HEK293 (cell line): ENCODE results near the gene SFXN2.

Experiments
- ELK4 ChIP-seq: IDR thresholded peaks from 2 replicates; pipeline ENCODE4 v1.6.1; 2011; ENCODE audit warnings: mild to moderate bottlenecking, low read depth, low read length, borderline replicate concordance
- GLI2 ChIP-seq: fragments of 450-650 bp; formaldehyde crosslinking; IDR thresholded peaks from 2 replicates; pipeline ENCODE4; 2017; ENCODE audit warnings: missing biosample characterization, missing genetic modification characterization, low read depth, borderline replicate concordance
- HIC1 ChIP-seq: fragments of 450-650 bp; formaldehyde crosslinking; IDR thresholded peaks from 2 replicates; pipeline ENCODE4 v1.5.1; 2016; ENCODE audit warnings: missing biosample characterization, missing genetic modification characterization
- OSR2 ChIP-seq: fragments of 450-650 bp; formaldehyde crosslinking; IDR thresholded peaks from 2 replicates; pipeline ENCODE4 v1.5.1; 2016; ENCODE audit warnings: missing biosample characterization, missing genetic modification characterization
- PBX3 ChIP-seq: sonication (generic); formaldehyde crosslinking; IDR thresholded peaks from 2 replicates; pipeline ENCODE4 v1.8.1; 2022; ENCODE audit warnings: mild to moderate bottlenecking, moderate library complexity, missing genetic modification reagents
- PRDM2 ChIP-seq: fragments of 450-650 bp; formaldehyde crosslinking; IDR thresholded peaks from 2 replicates; pipeline ENCODE4 v1.5.1; 2016; ENCODE audit warnings: missing biosample characterization, missing genetic modification characterization, borderline replicate concordance
- SP3 ChIP-seq: fragments of 450-650 bp; formaldehyde crosslinking; IDR thresholded peaks from 2 replicates; pipeline ENCODE4 v1.5.1; 2016; ENCODE audit warnings: missing biosample characterization, missing genetic modification characterization
- ZBTB21 ChIP-seq: fragments of 450-650 bp; formaldehyde crosslinking; IDR thresholded peaks from 2 replicates; pipeline ENCODE4 v1.5.1; 2017; ENCODE audit warnings: missing biosample characterization, missing genetic modification characterization
- ZBTB6 ChIP-seq: fragments of 450-650 bp; formaldehyde crosslinking; IDR thresholded peaks from 2 replicates; pipeline ENCODE4 v1.5.1; 2017; ENCODE audit warnings: missing biosample characterization, missing genetic modification characterization
- ZNF16 ChIP-seq: fragments of 450-650 bp; formaldehyde crosslinking; IDR thresholded peaks from 2 replicates; pipeline ENCODE4 v1.5.1; 2016; ENCODE audit warnings: low read depth, missing biosample characterization, missing genetic modification characterization
- ZNF2 ChIP-seq: fragments of 450-650 bp; formaldehyde crosslinking; IDR thresholded peaks from 2 replicates; pipeline ENCODE4 v1.5.1; 2016; ENCODE audit warnings: missing biosample characterization, missing genetic modification characterization
- ZNF239 ChIP-seq: fragments of 450-650 bp; formaldehyde crosslinking; IDR thresholded peaks from 2 replicates; pipeline ENCODE4 v1.5.1; 2016; ENCODE audit warnings: missing biosample characterization, missing genetic modification characterization
- ZNF341 ChIP-seq: fragments of 450-650 bp; formaldehyde crosslinking; IDR thresholded peaks from 2 replicates; pipeline ENCODE4; 2016; ENCODE audit warnings: low read depth, missing biosample characterization, missing genetic modification characterization
- ZNF394 ChIP-seq: fragments of 450-650 bp; formaldehyde crosslinking; IDR thresholded peaks from 2 replicates; pipeline ENCODE4 v1.5.1; 2016; ENCODE audit warnings: missing biosample characterization, missing genetic modification characterization, mild to moderate bottlenecking, moderate library complexity, borderline replicate concordance
- ZNF423 ChIP-seq: fragments of 450-650 bp; formaldehyde crosslinking; IDR thresholded peaks from 2 replicates; pipeline ENCODE4 v1.5.1; 2016; ENCODE audit warnings: missing biosample characterization, missing genetic modification characterization
- ZNF433 ChIP-seq: fragments of 450-650 bp; formaldehyde crosslinking; IDR thresholded peaks from 2 replicates; pipeline ENCODE4 v1.5.1; 2016; ENCODE audit warnings: missing biosample characterization, missing genetic modification characterization, low read depth
- ZNF449 ChIP-seq: fragments of 450-650 bp; formaldehyde crosslinking; IDR thresholded peaks from 2 replicates; pipeline ENCODE4 v1.5.1; 2017; ENCODE audit warnings: missing biosample characterization, mild to moderate bottlenecking, missing genetic modification characterization, moderate library complexity
- ZNF48 ChIP-seq: fragments of 450-650 bp; formaldehyde crosslinking; IDR thresholded peaks from 2 replicates; pipeline ENCODE4 v1.5.1; 2016; ENCODE audit warnings: missing biosample characterization, missing genetic modification characterization
- ZNF521 ChIP-seq: fragments of 450-650 bp; formaldehyde crosslinking; IDR thresholded peaks from 2 replicates; pipeline ENCODE4 v1.5.1; 2017; ENCODE audit warnings: missing biosample characterization, mild to moderate bottlenecking, missing genetic modification characterization
- ZNF560 ChIP-seq: fragments of 450-650 bp; formaldehyde crosslinking; IDR thresholded peaks from 2 replicates; pipeline ENCODE4 v1.5.1; 2017; ENCODE audit warnings: missing biosample characterization, missing genetic modification characterization, borderline replicate concordance
- ZNF580 ChIP-seq: fragments of 450-650 bp; formaldehyde crosslinking; IDR thresholded peaks from 2 replicates; pipeline ENCODE4 v1.5.1; 2016; ENCODE audit warnings: missing biosample characterization, missing genetic modification characterization
- ZNF792 ChIP-seq: fragments of 450-650 bp; formaldehyde crosslinking; IDR thresholded peaks from 2 replicates; pipeline ENCODE4 v1.5.1; 2016; ENCODE audit warnings: missing biosample characterization, missing genetic modification characterization
- ZSCAN16 ChIP-seq: fragments of 450-650 bp; formaldehyde crosslinking; IDR thresholded peaks from 2 replicates; pipeline ENCODE4 v1.5.1; 2016; ENCODE audit warnings: missing biosample characterization, missing genetic modification characterization
- ZSCAN23 ChIP-seq: fragments of 450-650 bp; formaldehyde crosslinking; IDR thresholded peaks from 2 replicates; pipeline ENCODE4 v1.5.1; 2016; ENCODE audit warnings: missing biosample characterization, missing genetic modification characterization
- ZSCAN30 ChIP-seq: fragments of 450-650 bp; IDR thresholded peaks from 2 replicates; pipeline ENCODE4 v1.5.1; 2018; ENCODE audit warnings: missing biosample characterization, mild to moderate bottlenecking, missing genetic modification characterization, moderate library complexity

The SFXN2 gene

GRCh38 chr10:102714621-102715455 lies at the start of gene SFXN2 (continued):
- TF ChIP-seq ZNF16: no peak
- TF ChIP-seq PRDM2 (tag by site-specific recombination): no peak
- no peak for TF ChIP-seq ZNF560 (tag by site-specific recombination)
- TF ChIP-seq ZNF433 (tag by site-specific recombination): no peak
- peak; percentile 93 for TF ChIP-seq ZSCAN30
- TF ChIP-seq ZSCAN23 (tag by site-specific recombination): peak; percentile 24; the same call in 1 of the 2 replicates
- no peak for TF ChIP-seq ZBTB6 (tag by site-specific recombination)
- TF ChIP-seq ZNF341 (tag by site-specific recombination): no peak
- TF ChIP-seq ZNF48: no peak
- 0 out of 2 replicates have a peak, but pooled peaks have one; percentile 33 for TF ChIP-seq ZBTB21
- peak; percentile 93 for TF ChIP-seq HIC1 (tag by site-specific recombination)
- TF ChIP-seq PBX3 (CRISPR knock-in tag): no peak
- no peak; the same call in 1 of the 2 replicates for TF ChIP-seq ZNF792 (tag by site-specific recombination)
- TF ChIP-seq SP3 (tag by site-specific recombination): no peak; the same call in 1 of the 2 replicates
- no peak for TF ChIP-seq OSR2 (tag by site-specific recombination)
- no peak for TF ChIP-seq GLI2 (tag by site-specific recombination)
- TF ChIP-seq ELK4: no peak
- no peak for TF ChIP-seq ZNF239 (tag by site-specific recombination)
- TF ChIP-seq ZNF449 (tag by site-specific recombination): peak; percentile 72
- TF ChIP-seq ZNF394 (tag by site-specific recombination): peak; percentile 67
- TF ChIP-seq ZNF423: 0 out of 2 replicates have a peak, but pooled peaks have one; percentile 19
- TF ChIP-seq ZNF580: no peak
- peak; percentile 69; the same call in 1 of the 2 replicates for TF ChIP-seq ZNF2
- no peak for TF ChIP-seq ZSCAN16
- TF ChIP-seq ZNF521: no peak
